H1 (cell line): ENCODE results near the gene SSBP3. TPM values are rescaled to one million over a fixed set of nuclear protein-coding genes. Genes with fewer than 3 reads are reported as not detected.

ENCODE experiments used
- CHD7 ChIP-seq: fragments of 300-600 bp; sonication (generic); IDR thresholded peaks from 2 replicates; pipeline ENCODE4 v1.7.1; 2012; ENCODE audit warnings: low read length, moderate library complexity, mild to moderate bottlenecking, inconsistent platforms; ENCODE audit not compliant: insufficient replicate concordance
- polyA plus RNA-seq, 7 experiments: library from polyadenylated mRNA; depleted of rRNA in 3 of 7; stranded (reverse) in 5 of 7; unstranded in 2 of 7; fragments of >200 nt in 5 of 7; fragments of 200-250 nt in 2 of 7; gene quantifications; 1 replicate in 5 of 7; 2 replicates in 1 of 7; 4 replicates in 1 of 7; pipeline versions ENCODE4 v1.2.1 to v1.2.3, GENCODE V29; 2011 to 2013; ENCODE audit warnings: missing spikeins in 2 of 7, mixed read lengths in 2 of 7
- total RNA-seq: library from RNA; stranded (reverse); fragmentation: NEBNext Ultra II Directional; extraction: Animal tissue kit (Norgen Biotek cat#: 25700); gene quantifications from 2 replicates; pipeline ENCODE4 v1.2.1, GENCODE V29; 2021

Gene SSBP3
- total and polyA plus RNA-seq, 2 of the 8 experiments (the other 6 are each of a cell fraction or from before 2014, with no cell fraction given), result 99.7 to 133 TPM

- no peak for TF ChIP-seq CHD7
- TF ChIP-seq, all 59 proteins: peak for 0
Measured at GRCh38 chr1:54372978-54373377, 33.2 kb downstream of the SSBP3 start (continued).
